HG02678 (cell line): ENCODE results near the gene ANO7.

Experiments used
- ATAC-seq: cut with Tn5 transposase; IDR thresholded peaks from one replicate; pipeline ENCODE4 v1.9.1; 2021; ENCODE audit warnings: mild to moderate bottlenecking, moderate library complexity; ENCODE audit not compliant: unreplicated experiment

Gene ANO7

GRCh38 chr2:241188361-241189092 lies at the start of gene ANO7:
TSS of gene ANO7 (plus strand) at chr2:241188677. CDS start at chr2:241190064, 1,387 bp downstream.
- no peak for ATAC-seq

GRCh38 chr2:241139531-241140444 lies 48.7 kb upstream of the ANO7 start:
- ATAC-seq = no peak

- ATAC-seq = no peak
Observed at GRCh38 chr2:241140445-241140840, 48.0 kb upstream of the ANO7 start.

- no peak for ATAC-seq
Observed at GRCh38 chr2:241141214-241141770, 47.2 kb upstream of the ANO7 start.

- ATAC-seq = no peak
Observed at GRCh38 chr2:241142063-241142462, 46.4 kb upstream of the ANO7 start.

- ATAC-seq = no peak
Observed at GRCh38 chr2:241142593-241142992, 45.9 kb upstream of the ANO7 start.

- no peak for ATAC-seq
Observed at GRCh38 chr2:241146286-241146685, 42.2 kb upstream of the ANO7 start.

- ATAC-seq = no peak
Observed at GRCh38 chr2:241147336-241147735, 41.1 kb upstream of the ANO7 start.

- no peak for ATAC-seq
Observed at GRCh38 chr2:241148239-241148638, 40.2 kb upstream of the ANO7 start.

GRCh38 chr2:241148891-241149674 lies 39.4 kb upstream of the ANO7 start, which contains the start of gene PASK:
TSS of gene PASK (minus strand) at chr2:241149472. CDS start at chr2:241143032, 6,440 bp downstream.
- ATAC-seq = peak; percentile 77

GRCh38 chr2:241149675-241149924 lies 38.9 kb upstream of the ANO7 start:
- ATAC-seq = no peak

- ATAC-seq = peak; percentile 78
Observed at GRCh38 chr2:241149925-241150659, 38.4 kb upstream of the ANO7 start, which contains the start of gene PPP1R7. TSS of gene PPP1R7 (plus strand) at chr2:241150467. CDS start at chr2:241150496, 29 bp downstream.

- no peak for ATAC-seq
Observed at GRCh38 chr2:241150660-241151530, 37.6 kb upstream of the ANO7 start.

GRCh38 chr2:241151934-241152660 lies 36.4 kb upstream of the ANO7 start:
- ATAC-seq = no peak

- no peak for ATAC-seq
Observed at GRCh38 chr2:241153616-241154015, 34.9 kb upstream of the ANO7 start.

- ATAC-seq = no peak
Observed at GRCh38 chr2:241154915-241155314, 33.6 kb upstream of the ANO7 start.

GRCh38 chr2:241155936-241156335 lies 32.5 kb upstream of the ANO7 start:
- ATAC-seq = no peak

- no peak for ATAC-seq
Observed at GRCh38 chr2:241156971-241157441, 31.5 kb upstream of the ANO7 start.
